Astrocyte of the cerebellum (primary cell): ENCODE results near the gene PSEN1.
"Not testable (repeated sequence)": the region's sequence is repeated elsewhere in the genome, so short reads cannot be mapped to it uniquely, and the experiment has no call there.

Source experiments
- DNase-seq: peaks from one replicate; pipeline ENCODE4 v3.0.0-alpha.2; 2011; ENCODE audit warnings: low read depth
- H3K4me3 ChIP-seq: 2 replicates; pipeline ENCODE4 v1.5.1; 2011; ENCODE audit warnings: mild to moderate bottlenecking, low read depth, low read length, moderate library complexity
- CTCF ChIP-seq: IDR thresholded peaks from 2 replicates; pipeline ENCODE4 v1.5.1; 2012; ENCODE audit warnings: low read length, low read depth, moderate library complexity, mild to moderate bottlenecking; ENCODE audit errors: missing control alignments
- in situ Hi-C: cut with HindIII; loops from 2 replicates; pipeline ENCODE4 v1.10.0; 2017; ENCODE audit warnings: low sequenced_read_pairs

Gene PSEN1

GRCh38 chr14:73170686-73171085 lies 34.4 kb downstream of the PSEN1 start:
- no peak overlapping the region for H3K4me3 ChIP-seq
- TF ChIP-seq CTCF = no peak
- in situ Hi-C loops = no loop called here
- no peak for DNase-seq

GRCh38 chr14:73172500-73172899 lies 36.2 kb downstream of the PSEN1 start:
- TF ChIP-seq CTCF = no peak
- H3K4me3 ChIP-seq = no peak overlapping the region
- DNase-seq = no peak
- in situ Hi-C loops = no loop called here

- peak; percentile 59 for DNase-seq
- TF ChIP-seq CTCF = peak; percentile 45
- in situ Hi-C loops = no loop called here
- H3K4me3 ChIP-seq = no peak overlapping the region
These were observed 36.9 kb downstream of the PSEN1 start for GRCh38 chr14:73173092-73173735.

GRCh38 chr14:73176685-73177084 lies 40.4 kb downstream of the PSEN1 start:
- no peak overlapping the region for H3K4me3 ChIP-seq
- TF ChIP-seq CTCF = no peak
- in situ Hi-C loops = no loop called here
- DNase-seq = no peak

- no peak overlapping the region for H3K4me3 ChIP-seq
- TF ChIP-seq CTCF = no peak
- peak; percentile 36 for DNase-seq
- in situ Hi-C loops = loop anchor here (10.0 kb wide), 2 partner anchors 94 to 284 kb away; no protein-coding TSS in a partner anchor
These were observed 44.1 kb downstream of the PSEN1 start for GRCh38 chr14:73180385-73180805.

- H3K4me3 ChIP-seq, DNase-seq: not testable (repeated sequence)
- in situ Hi-C loops = loop anchor here (10.0 kb wide), 2 partner anchors 94 to 284 kb away; no protein-coding TSS in a partner anchor
These were observed 44.7 kb downstream of the PSEN1 start for GRCh38 chr14:73180969-73181368.

- in situ Hi-C loops = loop anchor here (10.0 kb wide), 2 partner anchors 86 to 276 kb away; no protein-coding TSS in a partner anchor
- no peak for TF ChIP-seq CTCF
- H3K4me3 ChIP-seq = no peak overlapping the region
- peak; percentile 8 for DNase-seq
These were observed 52.2 kb downstream of the PSEN1 start for GRCh38 chr14:73188501-73188911.
